Measurements from ENCODE around the gene RBFA. TPM values are rescaled to one million over a fixed set of nuclear protein-coding genes. Genes with fewer than 3 reads are reported as not detected.

Gene RBFA
- total and polyA plus RNA-seq, 10 of the 15 experiments (the other 5 are each of a cell fraction or from before 2014, with no cell fraction given) = 7.2 to 56.0 (median 37.7) TPM

GRCh38 chr18:79988071-79988450 lies 46.2 kb upstream of the RBFA start (continued):
- TF ChIP-seq ZNF592 (IDR thresholded peaks at IDR 0.05) (no peak), IKZF2 (IDR thresholded peaks at IDR 0.05) (peak; percentile 20 to 35; a peak in 2 of 4 replicates), ZNF687 (IDR thresholded peaks at IDR 0.05) (no peak), RBBP5 (conservative IDR thresholded peaks at IDR 0.05) (0 out of 2 replicates have a peak, but pooled peaks have one; percentile 44), CBX3 (IDR thresholded peaks at IDR 0.05; ENCODE audit: borderline replicate concordance, low read depth) (no peak), CTCF (IDR thresholded peaks at IDR 0.05 in 2 of 3, conservative IDR thresholded peaks at IDR 0.05 in 1 of 3; ENCODE audit: control insufficient read depth in 2 of 3, extremely low read depth in 1 of 3, insufficient read depth in 1 of 3, low read depth in 3 of 3, low read length in 3 of 3) (peak; percentile 34 to 69 (median 41); a peak in 4 of 6 replicates), KLF5 (IDR thresholded peaks at IDR 0.05; ENCODE audit: partially characterized antibody) (no peak), MYC (IDR thresholded peaks at IDR 0.05; ENCODE audit: insufficient read depth, insufficient read length, insufficient replicate concordance, low read length, severe bottlenecking) (peak; percentile 85), TCF7 (IDR thresholded peaks at IDR 0.05; ENCODE audit: borderline replicate concordance) (no peak), SPI1 (IDR thresholded peaks at IDR 0.05; ENCODE audit: borderline replicate concordance, insufficient read depth, low read depth, low read length) (peak; percentile 5; the same call in 1 of the 2 replicates), MAX (IDR thresholded peaks at IDR 0.05; ENCODE audit: low read depth, low read length) (peak; percentile 66; the same call in 1 of the 2 replicates), POLR2AphosphoS5 (IDR thresholded peaks at IDR 0.05; ENCODE audit: low read length) (peak; percentile 86), ZBED1 (IDR thresholded peaks at IDR 0.05; ENCODE audit: borderline replicate concordance) (no peak), CREM (IDR thresholded peaks at IDR 0.05; ENCODE audit: low read depth) (no peak), E2F8 (IDR thresholded peaks at IDR 0.05; ENCODE audit: low read depth, partially characterized antibody) (no peak), RFX5 (IDR thresholded peaks at IDR 0.05; ENCODE audit: low read depth, low read length) (no peak), YBX1 (IDR thresholded peaks at IDR 0.05) (no peak), SMARCA5 (IDR thresholded peaks at IDR 0.05) (peak; percentile 14)

All from GM12878 (cell line).